Fibroblast of lung (primary cell): ENCODE data around the gene NRXN2.

ENCODE experiments used
- CTCF ChIP-seq, 2 donors: IDR thresholded peaks in 1 of 2; conservative IDR thresholded peaks in 1 of 2; 1 replicate in 1 of 2; 2 replicates in 1 of 2; pipeline ENCODE4 v1.5.1; 2011 to 2012; ENCODE audit warnings: low read length in 2 of 2, control low read depth in 1 of 2, inconsistent platforms in 1 of 2, low read depth in 1 of 2, mild to moderate bottlenecking in 1 of 2
- EZH2 ChIP-seq: IDR thresholded peaks from 2 replicates; pipeline ENCODE4 v1.5.1; 2012; ENCODE audit warnings: low read length, control low read depth, mild to moderate bottlenecking; ENCODE audit errors: missing control alignments

- TF ChIP-seq CTCF (conservative IDR thresholded peaks at IDR 0.05 in 1 of 2, IDR thresholded peaks at IDR 0.05 in 1 of 2; ENCODE audit: low read depth in 1 of 2, low read length in 2 of 2): no peak
- TF ChIP-seq EZH2: no peak
Observed at GRCh38 chr11:64726211-64726641, 3.2 kb upstream of the NRXN2 start.
